HepG2 (cell line): ENCODE measurements around the gene B4GALT7. TPM values are rescaled to one million over a fixed set of nuclear protein-coding genes. Genes with fewer than 3 reads are reported as not detected.
A peak's percentile ranks its signal among the peaks of the same experiment; 100 is the strongest.

Source experiments
- ARNTL ChIP-seq: sonication (generic); formaldehyde crosslinking; IDR thresholded peaks from 2 replicates; pipeline ENCODE4 v1.4.0; 2020; ENCODE audit warnings: mild to moderate bottlenecking, missing genetic modification reagents
- BORCS8-MEF2B ChIP-seq: sonication (generic); formaldehyde crosslinking; IDR thresholded peaks from 2 replicates; pipeline ENCODE4 v1.8.0; 2022; ENCODE audit warnings: mild to moderate bottlenecking, missing genetic modification reagents
- GATAD1 ChIP-seq: IDR thresholded peaks from 2 replicates; pipeline ENCODE4 v1.6.1; 2016; ENCODE audit warnings: missing genetic modification reagents, missing compliant biosample characterization
- KLF13 ChIP-seq: sonication (generic); formaldehyde crosslinking; IDR thresholded peaks from 2 replicates; pipeline ENCODE4 v1.4.0; 2020; ENCODE audit warnings: mild to moderate bottlenecking, missing genetic modification reagents
- MEF2D ChIP-seq: sonication (generic); formaldehyde crosslinking; IDR thresholded peaks from 2 replicates; pipeline ENCODE4 v1.5.1; 2020; ENCODE audit warnings: mild to moderate bottlenecking, missing genetic modification reagents
- RBM39 ChIP-seq: fragments of 200-400 bp; formaldehyde crosslinking; IDR thresholded peaks from one replicate; pipeline ENCODE4 v1.6.1; 2018; ENCODE audit warnings: antibody characterized with exemption, mild to moderate bottlenecking, low read depth, low read length; ENCODE audit not compliant: poor library complexity, severe bottlenecking
- SP1 ChIP-seq, 2 experiments: fragments of 450-650 bp in 1 of 2; sonication (generic) in 1 of 2; formaldehyde crosslinking in 1 of 2; IDR thresholded peaks; 2 replicates each; pipeline versions ENCODE4 v1.4.0 to v1.6.1; 2016 to 2020; ENCODE audit warnings: missing genetic modification reagents in 1 of 2
- SP4 ChIP-seq: sonication (generic); formaldehyde crosslinking; IDR thresholded peaks from 2 replicates; pipeline ENCODE4 v1.8.1; 2023; ENCODE audit warnings: mild to moderate bottlenecking, missing genetic modification reagents
- SRSF1 ChIP-seq: fragments of 200-400 bp; formaldehyde crosslinking; optimal IDR thresholded peaks from 2 replicates; pipeline ENCODE3; 2017; ENCODE audit warnings: mild to moderate bottlenecking, low read depth, low read length, moderate library complexity
- TP53 ChIP-seq: sonication (generic); formaldehyde crosslinking; conservative IDR thresholded peaks from 2 replicates; pipeline ENCODE4 v1.4.0; 2020; ENCODE audit warnings: missing genetic modification reagents
- YEATS2 ChIP-seq: sonication (generic); formaldehyde crosslinking; IDR thresholded peaks from 2 replicates; pipeline ENCODE4 v1.4.0; 2020; ENCODE audit warnings: missing genetic modification reagents, borderline replicate concordance
- ZNF274 ChIP-seq: sonication (generic); formaldehyde crosslinking; IDR thresholded peaks from 2 replicates; pipeline ENCODE4 v1.5.1; 2020; ENCODE audit warnings: mild to moderate bottlenecking, missing genetic modification reagents
- ZNF83 ChIP-seq: sonication (generic); formaldehyde crosslinking; IDR thresholded peaks from 2 replicates; pipeline ENCODE4 v1.4.0; 2020; ENCODE audit warnings: missing genetic modification reagents, mild to moderate bottlenecking, borderline replicate concordance
- polyA plus RNA-seq, 8 experiments: library from polyadenylated mRNA; depleted of rRNA in 3 of 8; stranded (reverse) in 7 of 8; unstranded in 1 of 8; fragments of >200 nt; fragmentation: Illumina TruSeq in 4 of 8; extraction: Trizol in 4 of 8; gene quantifications; 2 replicates each; pipeline versions ENCODE4 v1.2.1 to v1.2.3, GENCODE V29; 2011 to 2016; ENCODE audit warnings: low read depth in 4 of 8, missing spikeins in 1 of 8, mixed read lengths in 1 of 8; ENCODE audit not compliant: insufficient read depth in 1 of 8
- total RNA-seq, 5 experiments: library from RNA; depleted of rRNA; stranded (reverse); fragments of >200 nt; fragmentation: Illumina TruSeq; extraction: Trizol; gene quantifications; 2 replicates each; pipeline ENCODE4 v1.2.3, GENCODE V29; 2016; ENCODE audit warnings: low read depth in 1 of 5
- TF ChIP-seq, protein P1 (sequence below): sonication (generic); formaldehyde crosslinking; IDR thresholded peaks from 2 replicates; pipeline ENCODE4 v1.4.0; 2020; ENCODE audit warnings: mild to moderate bottlenecking, missing genetic modification reagents
- TF ChIP-seq, protein P2 (sequence below): sonication (generic); formaldehyde crosslinking; IDR thresholded peaks from 2 replicates; pipeline ENCODE4 v1.5.0; 2020; ENCODE audit warnings: mild to moderate bottlenecking, missing genetic modification reagents, moderate library complexity
- TF ChIP-seq, protein P3 (sequence below): sonication (generic); formaldehyde crosslinking; conservative IDR thresholded peaks from 2 replicates; pipeline ENCODE4 v1.8.0; 2022; ENCODE audit warnings: missing genetic modification reagents

The B4GALT7 gene
- total and polyA plus RNA-seq, 2 of the 13 experiments (the other 11 are each of a cell fraction or from before 2014, with no cell fraction given), result 16.4 to 20.5 TPM

DNA sequence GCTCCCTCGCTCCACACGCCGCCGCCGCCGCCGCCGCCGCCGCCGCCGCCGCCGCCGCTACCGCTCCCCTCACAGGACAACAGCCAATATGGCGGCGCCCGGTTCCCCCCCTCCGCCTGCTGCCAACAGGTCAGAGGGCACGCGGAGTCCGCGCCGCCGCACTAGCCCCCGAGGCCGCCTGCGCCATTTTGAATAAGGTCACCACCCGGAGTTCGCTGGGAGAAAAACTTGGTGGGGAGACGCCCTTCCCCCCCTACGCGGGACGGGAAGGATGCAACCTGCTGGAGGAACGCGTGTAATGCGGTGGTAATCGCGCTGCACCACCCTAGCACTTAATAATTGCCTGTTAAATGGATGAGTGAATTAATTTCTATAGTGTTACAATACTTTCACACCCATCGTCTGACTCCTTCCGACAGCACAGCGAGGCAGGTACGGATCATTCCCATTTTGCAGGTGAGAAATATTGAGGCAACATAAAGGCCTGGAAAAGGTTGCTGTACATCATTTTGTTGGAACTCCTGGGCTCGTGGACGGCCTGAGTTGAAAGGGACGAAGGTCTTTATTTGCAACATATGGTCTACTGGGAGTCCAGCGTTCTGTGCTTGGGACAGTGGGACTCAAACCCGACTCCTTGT lies 45.3 kb upstream of the B4GALT7 start, which contains the start of gene FAM193B (continued):
- TF ChIP-seq GATAD1 (CRISPR knock-in tag) (peak; percentile 76), SP1 (IDR thresholded peaks at IDR 0.05) (no peak), SP1 (CRISPR knock-in tag; IDR thresholded peaks at IDR 0.05) (no peak), ZNF83 (CRISPR knock-in tag) (no peak), MEF2D (CRISPR knock-in tag) (no peak), SRSF1 (no peak), ARNTL (CRISPR knock-in tag) (no peak), ZNF274 (CRISPR knock-in tag) (peak; percentile 59; the same call in 1 of the 2 replicates), KLF13 (no peak), TP53 (CRISPR knock-in tag) (no peak), BORCS8-MEF2B (CRISPR knock-in tag) (no peak), SP4 (CRISPR knock-in tag) (peak; percentile 55; the same call in 1 of the 2 replicates), YEATS2 (peak; percentile 60; the same call in 1 of the 2 replicates), RBM39 (no peak)
- TF ChIP-seq, protein P1, sequence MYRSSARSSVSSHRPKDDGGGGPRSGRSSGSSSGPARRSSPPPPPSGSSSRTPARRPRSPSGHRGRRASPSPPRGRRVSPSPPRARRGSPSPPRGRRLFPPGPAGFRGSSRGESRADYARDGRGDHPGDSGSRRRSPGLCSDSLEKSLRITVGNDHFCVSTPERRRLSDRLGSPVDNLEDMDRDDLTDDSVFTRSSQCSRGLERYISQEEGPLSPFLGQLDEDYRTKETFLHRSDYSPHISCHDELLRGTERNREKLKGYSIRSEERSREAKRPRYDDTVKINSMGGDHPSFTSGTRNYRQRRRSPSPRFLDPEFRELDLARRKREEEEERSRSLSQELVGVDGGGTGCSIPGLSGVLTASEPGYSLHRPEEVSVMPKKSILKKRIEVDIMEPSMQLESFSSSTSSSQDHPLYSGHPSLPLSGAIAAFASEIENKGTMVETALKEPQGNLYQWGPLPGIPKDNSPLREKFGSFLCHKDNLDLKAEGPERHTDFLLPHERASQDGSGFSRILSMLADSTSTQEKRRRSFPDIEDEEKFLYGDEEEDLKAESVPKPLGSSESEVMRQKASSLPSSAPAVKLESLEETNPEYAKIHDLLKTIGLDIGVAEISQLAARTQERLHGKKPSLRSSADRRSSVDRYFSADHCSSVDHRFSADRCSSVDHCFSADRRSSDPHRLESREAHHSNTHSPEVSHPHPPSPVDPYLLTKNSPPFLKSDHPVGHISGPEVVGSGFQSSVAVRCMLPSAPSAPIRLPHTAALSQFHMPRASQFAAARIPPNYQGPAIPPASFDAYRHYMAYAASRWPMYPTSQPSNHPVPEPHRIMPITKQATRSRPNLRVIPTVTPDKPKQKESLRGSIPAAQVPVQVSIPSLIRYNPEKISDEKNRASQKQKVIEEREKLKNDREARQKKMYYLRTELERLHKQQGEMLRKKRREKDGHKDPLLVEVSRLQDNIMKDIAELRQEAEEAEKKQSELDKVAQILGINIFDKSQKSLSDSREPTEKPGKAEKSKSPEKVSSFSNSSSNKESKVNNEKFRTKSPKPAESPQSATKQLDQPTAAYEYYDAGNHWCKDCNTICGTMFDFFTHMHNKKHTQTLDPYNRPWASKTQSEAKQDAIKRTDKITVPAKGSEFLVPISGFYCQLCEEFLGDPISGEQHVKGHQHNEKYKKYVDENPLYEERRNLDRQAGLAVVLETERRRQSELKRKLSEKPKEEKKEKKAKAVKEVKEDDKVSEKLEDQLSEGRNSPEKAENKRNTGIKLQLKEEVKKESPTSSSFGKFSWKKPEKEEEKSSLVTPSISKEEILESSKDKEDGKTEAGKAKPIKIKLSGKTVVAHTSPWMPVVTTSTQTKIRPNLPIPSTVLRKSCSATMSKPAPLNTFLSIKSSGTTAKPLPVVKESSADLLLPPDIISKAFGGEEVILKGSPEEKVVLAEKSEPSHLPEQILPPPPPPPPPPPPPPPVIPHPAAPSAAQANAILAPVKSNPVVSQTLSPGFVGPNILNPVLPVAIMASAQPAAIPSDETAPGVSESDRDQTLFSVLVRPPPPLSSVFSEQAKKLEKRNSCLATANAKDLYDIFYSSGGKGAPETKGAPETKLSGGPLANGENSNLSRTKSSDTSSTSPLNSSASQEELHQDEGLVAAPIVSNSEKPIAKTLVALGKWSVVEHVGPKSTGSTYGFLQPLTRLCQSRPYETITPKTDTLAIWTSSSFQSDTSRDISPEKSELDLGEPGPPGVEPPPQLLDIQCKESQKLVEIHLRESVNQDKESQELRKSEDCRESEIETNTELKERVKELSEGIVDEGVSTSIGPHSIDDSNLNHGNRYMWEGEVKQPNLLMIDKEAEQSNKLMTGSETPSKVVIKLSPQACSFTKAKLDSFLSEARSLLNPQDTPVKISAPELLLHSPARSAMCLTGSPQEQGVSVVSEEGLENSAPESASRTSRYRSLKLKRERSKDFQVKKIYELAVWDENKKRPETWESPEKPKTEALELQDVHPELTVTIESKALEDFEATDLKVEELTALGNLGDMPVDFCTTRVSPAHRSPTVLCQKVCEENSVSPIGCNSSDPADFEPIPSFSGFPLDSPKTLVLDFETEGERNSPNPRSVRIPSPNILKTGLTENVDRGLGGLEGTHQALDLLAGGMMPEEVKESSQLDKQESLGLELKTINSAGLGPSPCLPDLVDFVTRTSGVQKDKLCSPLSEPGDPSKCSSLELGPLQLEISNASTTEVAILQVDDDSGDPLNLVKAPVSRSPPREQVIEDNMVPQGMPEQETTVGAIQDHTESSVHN, result no peak
- TF ChIP-seq, protein P2, sequence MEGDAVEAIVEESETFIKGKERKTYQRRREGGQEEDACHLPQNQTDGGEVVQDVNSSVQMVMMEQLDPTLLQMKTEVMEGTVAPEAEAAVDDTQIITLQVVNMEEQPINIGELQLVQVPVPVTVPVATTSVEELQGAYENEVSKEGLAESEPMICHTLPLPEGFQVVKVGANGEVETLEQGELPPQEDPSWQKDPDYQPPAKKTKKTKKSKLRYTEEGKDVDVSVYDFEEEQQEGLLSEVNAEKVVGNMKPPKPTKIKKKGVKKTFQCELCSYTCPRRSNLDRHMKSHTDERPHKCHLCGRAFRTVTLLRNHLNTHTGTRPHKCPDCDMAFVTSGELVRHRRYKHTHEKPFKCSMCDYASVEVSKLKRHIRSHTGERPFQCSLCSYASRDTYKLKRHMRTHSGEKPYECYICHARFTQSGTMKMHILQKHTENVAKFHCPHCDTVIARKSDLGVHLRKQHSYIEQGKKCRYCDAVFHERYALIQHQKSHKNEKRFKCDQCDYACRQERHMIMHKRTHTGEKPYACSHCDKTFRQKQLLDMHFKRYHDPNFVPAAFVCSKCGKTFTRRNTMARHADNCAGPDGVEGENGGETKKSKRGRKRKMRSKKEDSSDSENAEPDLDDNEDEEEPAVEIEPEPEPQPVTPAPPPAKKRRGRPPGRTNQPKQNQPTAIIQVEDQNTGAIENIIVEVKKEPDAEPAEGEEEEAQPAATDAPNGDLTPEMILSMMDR (CRISPR knock-in tag), result peak; percentile 45
- TF ChIP-seq, protein P3, sequence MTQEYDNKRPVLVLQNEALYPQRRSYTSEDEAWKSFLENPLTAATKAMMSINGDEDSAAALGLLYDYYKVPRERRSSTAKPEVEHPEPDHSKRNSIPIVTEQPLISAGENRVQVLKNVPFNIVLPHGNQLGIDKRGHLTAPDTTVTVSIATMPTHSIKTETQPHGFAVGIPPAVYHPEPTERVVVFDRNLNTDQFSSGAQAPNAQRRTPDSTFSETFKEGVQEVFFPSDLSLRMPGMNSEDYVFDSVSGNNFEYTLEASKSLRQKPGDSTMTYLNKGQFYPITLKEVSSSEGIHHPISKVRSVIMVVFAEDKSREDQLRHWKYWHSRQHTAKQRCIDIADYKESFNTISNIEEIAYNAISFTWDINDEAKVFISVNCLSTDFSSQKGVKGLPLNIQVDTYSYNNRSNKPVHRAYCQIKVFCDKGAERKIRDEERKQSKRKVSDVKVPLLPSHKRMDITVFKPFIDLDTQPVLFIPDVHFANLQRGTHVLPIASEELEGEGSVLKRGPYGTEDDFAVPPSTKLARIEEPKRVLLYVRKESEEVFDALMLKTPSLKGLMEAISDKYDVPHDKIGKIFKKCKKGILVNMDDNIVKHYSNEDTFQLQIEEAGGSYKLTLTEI (CRISPR knock-in tag), result no peak
